ENCODE results near the gene CCL8. TPM values are rescaled to one million over a fixed set of nuclear protein-coding genes. Genes with fewer than 3 reads are reported as not detected.

The CCL8 gene
- total and polyA plus RNA-seq, 2 experiments from 2014 or later: 1.6 TPM; not detected in 1

- Histone ChIP-seq H4K20me1 (ENCODE audit: insufficient read depth, poor library complexity, severe bottlenecking) (no peaks in the 10 kb centered on the region), H3K79me2 (no peaks in the 10 kb centered on the region), H3K9me2 (replicated peaks; ENCODE audit: insufficient read depth) (no peaks in the 10 kb centered on the region), H3K27ac (no peak overlapping the region), H2AFZ (no peak overlapping the region), H3K4me1 (ENCODE audit: insufficient read depth) (no peaks in the 10 kb centered on the region), H3K9me3 (ENCODE audit: low read depth) (no peaks in the 10 kb centered on the region), H3K4me2 (no peak overlapping the region), H3K27me3 (no peaks in the 10 kb centered on the region), H3K4me3 (no peak overlapping the region), H3K36me3 (replicated peaks; ENCODE audit: insufficient read depth, low read depth) (no peaks in the 10 kb centered on the region)
- WGBS (ENCODE audit: low lambda C conversion rate, missing lambda C conversion rate): 96% methylated on average over 3 of the region's 3 CpGs
- no peak for DNase-seq (ENCODE audit: low spot score)
- TF ChIP-seq CTCF (IDR thresholded peaks at IDR 0.05; ENCODE audit: poor library complexity): no peak
- TF ChIP-seq EZH2phosphoT487 (IDR thresholded peaks at IDR 0.05; ENCODE audit: low read depth, severe bottlenecking, unreplicated experiment): no peak
- TF ChIP-seq EZH2 (IDR thresholded peaks at IDR 0.05; ENCODE audit: borderline replicate concordance): no peak
These were observed 39.4 kb downstream of the CCL8 start for GRCh38 chr17:34358631-34359030.

- WGBS (ENCODE audit: low lambda C conversion rate, missing lambda C conversion rate): 86% methylated on average over 11 of the region's 11 CpGs
These were observed 41.5 kb downstream of the CCL8 start for GRCh38 chr17:34360601-34361270.

GRCh38 chr17:34361478-34362061, 42.3 kb downstream of the CCL8 start:
- peaks cover 10% of the 10 kb centered on the region for H3K27me3 ChIP-seq
- TF ChIP-seq EZH2phosphoT487 (IDR thresholded peaks at IDR 0.05; ENCODE audit: low read depth, severe bottlenecking, unreplicated experiment): no peak
- no peak for TF ChIP-seq EZH2 (IDR thresholded peaks at IDR 0.05; ENCODE audit: borderline replicate concordance)
- peak; percentile 100 for TF ChIP-seq CTCF (IDR thresholded peaks at IDR 0.05; ENCODE audit: poor library complexity)
- no peaks in the 10 kb centered on the region for H4K20me1 ChIP-seq (ENCODE audit: insufficient read depth, poor library complexity, severe bottlenecking)
- H2AFZ ChIP-seq: no peak overlapping the region
- no peaks in the 10 kb centered on the region for H3K9me3 ChIP-seq (ENCODE audit: low read depth)
- no peak overlapping the region for H3K4me3 ChIP-seq
- no peaks in the 10 kb centered on the region for H3K79me2 ChIP-seq
- no peaks in the 10 kb centered on the region for H3K9me2 ChIP-seq (replicated peaks; ENCODE audit: insufficient read depth)
- 36% methylated on average over 8 of the region's 8 CpGs for WGBS (ENCODE audit: low lambda C conversion rate, missing lambda C conversion rate)
- peak; percentile 95 for DNase-seq (ENCODE audit: low spot score)
- no peak overlapping the region for H3K27ac ChIP-seq
- H3K36me3 ChIP-seq (replicated peaks; ENCODE audit: insufficient read depth, low read depth): no peaks in the 10 kb centered on the region
- H3K4me2 ChIP-seq: no peak overlapping the region
- no peaks in the 10 kb centered on the region for H3K4me1 ChIP-seq (ENCODE audit: insufficient read depth)

More at GRCh38 chr17:34360601-34361270, 41.5 kb downstream of the CCL8 start:
- no peak for DNase-seq (ENCODE audit: low spot score)
- H3K36me3 ChIP-seq (replicated peaks; ENCODE audit: insufficient read depth, low read depth): no peaks in the 10 kb centered on the region
- TF ChIP-seq EZH2 (IDR thresholded peaks at IDR 0.05; ENCODE audit: borderline replicate concordance) (no peak), CTCF (IDR thresholded peaks at IDR 0.05; ENCODE audit: poor library complexity) (no peak), EZH2phosphoT487 (IDR thresholded peaks at IDR 0.05; ENCODE audit: low read depth, severe bottlenecking, unreplicated experiment) (no peak)
- H2AFZ ChIP-seq: no peak overlapping the region
- H3K4me1 ChIP-seq (ENCODE audit: insufficient read depth): no peaks in the 10 kb centered on the region
- H3K4me2 ChIP-seq: no peak overlapping the region
- no peaks in the 10 kb centered on the region for H3K79me2 ChIP-seq
- H4K20me1 ChIP-seq (ENCODE audit: insufficient read depth, poor library complexity, severe bottlenecking): no peaks in the 10 kb centered on the region
- peaks cover 10% of the 10 kb centered on the region for H3K27me3 ChIP-seq
- no peaks in the 10 kb centered on the region for H3K9me3 ChIP-seq (ENCODE audit: low read depth)
- H3K27ac ChIP-seq: no peak overlapping the region
- H3K9me2 ChIP-seq (replicated peaks; ENCODE audit: insufficient read depth): no peaks in the 10 kb centered on the region
- no peak overlapping the region for H3K4me3 ChIP-seq

All from hepatocyte (in vitro differentiated cells).